ENCODE measurements around the gene ACAP3. TPM values are rescaled to one million over a fixed set of nuclear protein-coding genes. Genes with fewer than 3 reads are reported as not detected.

The ACAP3 gene, protein sequence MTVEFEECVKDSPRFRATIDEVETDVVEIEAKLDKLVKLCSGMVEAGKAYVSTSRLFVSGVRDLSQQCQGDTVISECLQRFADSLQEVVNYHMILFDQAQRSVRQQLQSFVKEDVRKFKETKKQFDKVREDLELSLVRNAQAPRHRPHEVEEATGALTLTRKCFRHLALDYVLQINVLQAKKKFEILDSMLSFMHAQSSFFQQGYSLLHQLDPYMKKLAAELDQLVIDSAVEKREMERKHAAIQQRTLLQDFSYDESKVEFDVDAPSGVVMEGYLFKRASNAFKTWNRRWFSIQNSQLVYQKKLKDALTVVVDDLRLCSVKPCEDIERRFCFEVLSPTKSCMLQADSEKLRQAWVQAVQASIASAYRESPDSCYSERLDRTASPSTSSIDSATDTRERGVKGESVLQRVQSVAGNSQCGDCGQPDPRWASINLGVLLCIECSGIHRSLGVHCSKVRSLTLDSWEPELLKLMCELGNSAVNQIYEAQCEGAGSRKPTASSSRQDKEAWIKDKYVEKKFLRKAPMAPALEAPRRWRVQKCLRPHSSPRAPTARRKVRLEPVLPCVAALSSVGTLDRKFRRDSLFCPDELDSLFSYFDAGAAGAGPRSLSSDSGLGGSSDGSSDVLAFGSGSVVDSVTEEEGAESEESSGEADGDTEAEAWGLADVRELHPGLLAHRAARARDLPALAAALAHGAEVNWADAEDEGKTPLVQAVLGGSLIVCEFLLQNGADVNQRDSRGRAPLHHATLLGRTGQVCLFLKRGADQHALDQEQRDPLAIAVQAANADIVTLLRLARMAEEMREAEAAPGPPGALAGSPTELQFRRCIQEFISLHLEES
- 85.5 to 97.3 TPM (median 91.0 TPM) in 3 replicates for total RNA-seq

DNA sequence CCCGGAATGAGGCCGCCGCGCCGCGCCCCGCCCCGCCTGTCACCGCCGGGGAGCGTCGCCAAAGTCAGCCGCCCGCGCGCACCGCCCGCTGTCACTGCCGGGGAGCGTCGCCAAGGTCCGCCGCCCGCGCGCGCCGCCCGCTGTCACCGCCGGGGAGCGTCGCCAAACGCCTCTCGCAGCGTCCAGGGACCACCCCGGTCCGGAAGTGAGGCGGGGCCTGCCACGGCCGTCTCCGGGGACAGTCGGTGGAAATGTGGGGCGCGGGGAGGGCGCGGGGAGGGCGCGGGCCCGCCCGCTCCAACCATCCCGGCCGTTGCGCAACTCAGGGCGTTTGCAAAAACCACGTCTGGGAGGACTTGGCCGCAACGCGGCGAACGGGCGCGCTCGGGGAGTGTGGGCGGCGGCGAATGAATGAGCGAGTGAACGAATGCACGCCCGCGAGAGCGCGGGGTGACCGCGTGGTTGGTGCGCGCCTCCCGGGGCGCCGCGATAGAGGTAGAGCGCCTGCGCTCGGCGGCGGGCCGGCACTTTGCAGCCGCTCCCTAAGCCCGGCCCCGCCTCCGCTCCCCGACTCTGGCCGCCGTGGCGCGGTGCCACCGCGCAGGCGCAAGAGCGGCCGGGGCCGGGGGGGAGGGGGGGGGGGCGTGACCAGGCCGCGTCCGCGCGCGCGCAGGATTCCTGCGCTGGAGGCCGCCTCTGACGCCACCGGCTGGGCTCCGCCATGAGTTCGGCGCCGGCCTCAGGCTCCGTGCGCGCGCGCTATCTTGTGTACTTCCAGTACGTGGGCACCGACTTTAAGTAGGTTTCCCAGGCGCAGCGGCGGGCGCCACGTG lies at the start of gene ACAP3, which contains the start of gene PUSL1:
Gene ACAP3 (minus strand): TSS at position 8 of the 833 bp plus-strand sequence. CDS start 115 bp downstream, outside the sequence.
Gene PUSL1 (plus strand): TSS at position 675 of the 833 bp plus-strand sequence. CDS start 47 bp downstream, at position 722.
- Mint-ChIP-seq H3K9me3 (no peaks in the 10 kb centered on the region), H3K27ac (peak within 1 kb of the TSS; percentile 93), H3K27me3 (ENCODE audit: low read depth) (no peaks in the 10 kb centered on the region), H3K36me3 (no peaks in the 10 kb centered on the region), H3K4me3 (peak within 1 kb of the TSS; percentile 80), H3K4me1 (peaks cover 26% of the 10 kb centered on the region)
- TF ChIP-seq CTCF (IDR thresholded peaks at IDR 0.05; ENCODE audit: unreplicated experiment) = no peak
- peak; percentile 86 for DNase-seq (ENCODE audit: low spot score in 2 of 2, unreplicated experiment in 2 of 2)

DNA sequence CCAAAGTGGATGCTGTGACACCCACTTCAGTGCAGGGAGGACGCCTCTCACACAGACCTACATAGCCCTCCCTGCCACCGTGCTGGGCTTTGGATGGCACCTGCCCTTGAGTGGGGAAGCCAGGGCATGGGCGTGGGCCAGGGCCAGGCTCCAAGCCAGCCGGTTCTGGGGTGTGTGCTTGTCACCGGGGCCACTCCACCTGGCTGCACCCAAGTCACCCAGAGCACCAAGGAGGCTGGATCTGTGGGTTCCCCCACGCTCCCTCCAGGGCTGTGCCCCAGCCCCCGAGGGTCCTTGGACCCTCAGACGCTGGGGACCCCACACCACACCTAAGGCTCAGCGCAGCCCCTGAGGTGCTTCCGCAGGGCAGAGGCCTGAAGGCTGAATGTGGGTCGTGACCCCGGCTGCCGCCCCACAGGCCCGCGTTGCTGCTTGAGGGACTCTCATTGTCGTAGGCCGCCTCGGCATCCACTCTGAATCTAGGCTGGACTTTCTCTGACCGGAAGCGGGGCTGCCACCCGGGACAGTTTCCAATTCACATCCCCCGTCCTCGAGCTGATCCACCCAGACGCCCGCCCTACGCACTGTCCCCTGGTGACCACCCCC lies 49.2 kb upstream of the ACAP3 start:
- peak overlapping the region; percentile 94 for H3K27ac Mint-ChIP-seq
- no peak for TF ChIP-seq CTCF (IDR thresholded peaks at IDR 0.05; ENCODE audit: unreplicated experiment)
- H3K4me3 Mint-ChIP-seq = peak overlapping the region; percentile 78
- H3K4me1 Mint-ChIP-seq = peaks cover 44% of the 10 kb centered on the region
- peaks cover 2% of the 10 kb centered on the region for H3K36me3 Mint-ChIP-seq
- no peak for DNase-seq (ENCODE audit: low spot score in 2 of 2, unreplicated experiment in 2 of 2)
- peaks cover 4% of the 10 kb centered on the region for H3K27me3 Mint-ChIP-seq (ENCODE audit: low read depth)
- no peaks in the 10 kb centered on the region for H3K9me3 Mint-ChIP-seq

DNA sequence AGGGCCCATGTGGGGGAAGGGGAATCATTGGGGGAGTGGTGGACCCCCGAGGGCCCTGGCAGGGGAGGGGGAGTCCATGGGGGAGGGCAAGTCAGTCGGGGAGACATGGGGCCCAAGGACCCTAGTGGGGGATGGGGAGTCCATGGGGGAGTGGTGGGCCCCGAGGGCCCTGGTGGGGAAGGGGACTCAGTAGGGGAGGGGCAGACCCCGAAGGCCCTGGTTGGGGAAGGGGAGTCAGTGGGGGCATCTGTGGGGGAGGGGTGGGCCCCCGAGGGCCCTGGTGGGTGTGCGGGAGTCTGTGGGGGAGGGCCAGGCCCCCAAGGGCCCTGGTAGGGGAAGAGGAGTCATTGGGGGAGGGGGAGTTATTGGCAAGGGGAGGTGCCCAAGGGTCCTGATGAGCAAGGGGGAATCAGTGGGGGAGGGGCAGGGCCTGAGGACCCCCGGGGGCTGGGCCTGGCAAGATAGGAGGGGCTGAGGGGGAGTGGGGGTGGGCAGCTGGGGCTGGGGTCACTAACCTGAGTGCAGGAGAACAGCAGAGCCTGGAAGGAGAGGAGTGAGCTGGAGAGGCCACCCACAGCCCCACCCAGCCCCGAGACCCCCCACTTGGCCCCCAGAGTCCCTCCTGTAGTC lies 48.6 kb upstream of the ACAP3 start:
- Mint-ChIP-seq H3K36me3 (peaks cover 2% of the 10 kb centered on the region), H3K9me3 (no peaks in the 10 kb centered on the region), H3K27me3 (ENCODE audit: low read depth) (peaks cover 4% of the 10 kb centered on the region), H3K4me1 (peaks cover 43% of the 10 kb centered on the region), H3K4me3 (peak overlapping the region; percentile 78), H3K27ac (no peak overlapping the region)
- DNase-seq (ENCODE audit: low spot score in 2 of 2, unreplicated experiment in 2 of 2) = no peak
- TF ChIP-seq CTCF (IDR thresholded peaks at IDR 0.05; ENCODE audit: unreplicated experiment) = no peak

DNA sequence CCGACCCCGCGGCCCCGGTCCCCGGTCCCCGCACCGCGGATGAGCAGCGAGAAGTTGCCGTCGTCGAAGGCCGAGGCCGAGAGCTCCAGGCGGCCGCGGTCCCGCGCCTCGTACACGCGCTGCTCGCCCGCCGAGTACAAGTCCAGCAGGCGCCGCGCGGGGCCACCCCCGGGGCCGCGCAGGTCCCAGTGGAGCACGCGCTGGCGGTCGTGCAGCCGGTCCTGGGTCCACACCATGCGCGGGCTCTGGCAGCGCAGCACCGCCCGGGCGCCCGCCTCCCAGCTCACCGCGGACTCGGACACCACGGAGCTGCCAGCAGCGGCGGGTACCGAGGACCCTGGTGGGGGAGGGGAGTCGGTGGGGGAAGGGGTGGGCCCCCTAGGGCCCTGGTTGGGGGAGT lies 47.7 kb upstream of the ACAP3 start:
- DNase-seq (ENCODE audit: low spot score in 2 of 2, unreplicated experiment in 2 of 2) = no peak

More for the DNA sequence above, 47.7 kb upstream of the ACAP3 start:
- Mint-ChIP-seq H3K9me3 (no peaks in the 10 kb centered on the region), H3K27ac (no peak overlapping the region), H3K27me3 (ENCODE audit: low read depth) (peaks cover 4% of the 10 kb centered on the region), H3K4me1 (peaks cover 37% of the 10 kb centered on the region), H3K4me3 (no peak overlapping the region), H3K36me3 (peaks cover 2% of the 10 kb centered on the region)
- TF ChIP-seq CTCF (IDR thresholded peaks at IDR 0.05; ENCODE audit: unreplicated experiment) = no peak
